HS-27A (cell line): Measurements from ENCODE around the gene IL16.
A peak's percentile ranks its signal among the peaks of the same experiment; 100 is the strongest.
"Not testable (repeated sequence)": the region's sequence is repeated elsewhere in the genome, so short reads cannot be mapped to it uniquely, and the experiment has no call there.

Experiments
- DNase-seq: peaks from one replicate; pipeline ENCODE4 v3.0.0-alpha.2; 2012; ENCODE audit warnings: low read depth, missing footprints

Gene IL16

GRCh38 chr15:81314378-81314777, 117.7 kb downstream of the IL16 start:
- no peak for DNase-seq

GRCh38 chr15:81315452-81316175, 118.9 kb downstream of the IL16 start:
- no peak for DNase-seq

- no peak for DNase-seq
Measured at GRCh38 chr15:81316267-81316666, 119.6 kb downstream of the IL16 start.

- no peak for DNase-seq
Measured at GRCh38 chr15:81317642-81318017, 121.0 kb downstream of the IL16 start.

- no peak for DNase-seq
Measured at GRCh38 chr15:81321667-81322066, 125.0 kb downstream of the IL16 start.

- no peak for DNase-seq
Measured at GRCh38 chr15:81322676-81323253, 126.1 kb downstream of the IL16 start.

- DNase-seq, result no peak
Measured at GRCh38 chr15:81323559-81323943, 126.9 kb downstream of the IL16 start.

GRCh38 chr15:81323944-81324881, 127.5 kb downstream of the IL16 start, which contains the start of gene STARD5:
STARD5 (minus strand) TSS chr15:81324141; CDS start chr15:81324099, 42 bp downstream.
- peak; percentile 98 for DNase-seq

- DNase-seq, result no peak
Measured at GRCh38 chr15:81326466-81327212, 130.0 kb downstream of the IL16 start.

- peak; percentile 79 for DNase-seq
Measured at GRCh38 chr15:81327516-81327915, 130.8 kb downstream of the IL16 start.

GRCh38 chr15:81329446-81329845, 132.8 kb downstream of the IL16 start:
- DNase-seq, result no peak

- no peak for DNase-seq
Measured at GRCh38 chr15:81330366-81331090, 133.8 kb downstream of the IL16 start.

GRCh38 chr15:81331141-81331540, 134.5 kb downstream of the IL16 start:
- DNase-seq, result not testable (repeated sequence)

GRCh38 chr15:81331600-81331999, 134.9 kb downstream of the IL16 start:
- DNase-seq, result no peak

- DNase-seq, result no peak
Measured at GRCh38 chr15:81332326-81332725, 135.6 kb downstream of the IL16 start.

GRCh38 chr15:81333363-81333762, 136.7 kb downstream of the IL16 start:
- no peak for DNase-seq

- DNase-seq, result no peak
Measured at GRCh38 chr15:81334768-81335435, 138.2 kb downstream of the IL16 start.

GRCh38 chr15:81335631-81336030, 139.0 kb downstream of the IL16 start:
- DNase-seq, result no peak

- DNase-seq, result no peak
Measured at GRCh38 chr15:81336568-81336967, 139.9 kb downstream of the IL16 start.

GRCh38 chr15:81337241-81337640, 140.6 kb downstream of the IL16 start:
- no peak for DNase-seq

GRCh38 chr15:81337713-81338157, 141.1 kb downstream of the IL16 start:
- no peak for DNase-seq
